ENCODE results near the gene RASA3. TPM values are rescaled to one million over a fixed set of nuclear protein-coding genes. Genes with fewer than 3 reads are reported as not detected.

RASA3 gene
- total RNA-seq, 4 donors from 2014 or later: 4.4 to 15.6 (median 8.5) TPM

GRCh38 chr13:114032126-114032799 is 100.2 kb downstream of the RASA3 start:
- in situ Hi-C loops (cut with MboI; ENCODE audit: low pct_ligation_motif_present in 1 of 4, low pct_unique_long_range_greater_than_20kb in 1 of 4, low sequenced_read_pairs in 3 of 4): no loop called here
- no peak for DNase-seq
- 83 to 85% methylated on average over 7 to 24 of the region's 26 CpGs for WGBS, 2 donors (ENCODE audit: low coverage in 1 of 2)
- Histone ChIP-seq H3K9me3 (no peaks in the 10 kb centered on the region), H3K4me3 (no peak overlapping the region), H3K4me1 (peaks cover 4 to 31% (median 13%) of the 10 kb centered on the region in 4 donors), H3K27ac (peak overlapping the region in 1 of 4 donors; percentile 16), H3K27me3 (no peaks in the 10 kb centered on the region), H3K36me3 (no peaks in the 10 kb centered on the region)
- TF ChIP-seq, protein P1, sequence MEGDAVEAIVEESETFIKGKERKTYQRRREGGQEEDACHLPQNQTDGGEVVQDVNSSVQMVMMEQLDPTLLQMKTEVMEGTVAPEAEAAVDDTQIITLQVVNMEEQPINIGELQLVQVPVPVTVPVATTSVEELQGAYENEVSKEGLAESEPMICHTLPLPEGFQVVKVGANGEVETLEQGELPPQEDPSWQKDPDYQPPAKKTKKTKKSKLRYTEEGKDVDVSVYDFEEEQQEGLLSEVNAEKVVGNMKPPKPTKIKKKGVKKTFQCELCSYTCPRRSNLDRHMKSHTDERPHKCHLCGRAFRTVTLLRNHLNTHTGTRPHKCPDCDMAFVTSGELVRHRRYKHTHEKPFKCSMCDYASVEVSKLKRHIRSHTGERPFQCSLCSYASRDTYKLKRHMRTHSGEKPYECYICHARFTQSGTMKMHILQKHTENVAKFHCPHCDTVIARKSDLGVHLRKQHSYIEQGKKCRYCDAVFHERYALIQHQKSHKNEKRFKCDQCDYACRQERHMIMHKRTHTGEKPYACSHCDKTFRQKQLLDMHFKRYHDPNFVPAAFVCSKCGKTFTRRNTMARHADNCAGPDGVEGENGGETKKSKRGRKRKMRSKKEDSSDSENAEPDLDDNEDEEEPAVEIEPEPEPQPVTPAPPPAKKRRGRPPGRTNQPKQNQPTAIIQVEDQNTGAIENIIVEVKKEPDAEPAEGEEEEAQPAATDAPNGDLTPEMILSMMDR (IDR thresholded peaks at IDR 0.05): no peak
- TF ChIP-seq POLR2A (IDR thresholded peaks at IDR 0.05) (no peak), POLR2AphosphoS5 (IDR thresholded peaks at IDR 0.05) (no peak), EP300 (IDR thresholded peaks at IDR 0.05; ENCODE audit: low read depth) (no peak)
- intact Hi-C loops (cut with DNase I; ENCODE audit: low total_unique reads): no loop called here

DNA sequence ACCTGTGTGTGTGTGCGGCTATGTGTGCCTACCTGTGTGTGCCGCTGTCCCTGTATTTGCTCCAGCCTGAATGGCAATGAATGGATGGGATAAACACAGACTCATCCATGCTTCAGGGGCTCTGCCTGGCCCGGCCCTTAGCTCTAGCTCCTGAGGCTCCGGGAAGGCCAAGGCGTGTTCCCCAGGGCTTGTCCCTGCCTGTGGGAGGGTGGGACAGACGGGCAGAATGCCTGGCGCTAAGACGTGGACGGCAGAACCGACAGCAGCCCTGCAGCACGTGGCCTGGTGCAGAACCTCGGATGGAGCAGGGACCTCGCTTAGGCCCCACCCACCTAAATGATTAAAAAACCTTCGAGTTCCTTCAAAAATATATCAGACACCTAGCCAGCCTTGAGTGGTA is 100.8 kb downstream of the RASA3 start:
- H3K9me3 ChIP-seq: no peaks in the 10 kb centered on the region
- in situ Hi-C loops (cut with MboI; ENCODE audit: low pct_ligation_motif_present in 1 of 4, low pct_unique_long_range_greater_than_20kb in 1 of 4, low sequenced_read_pairs in 3 of 4) (no loop called here), intact Hi-C loops (cut with DNase I; ENCODE audit: low total_unique reads) (no loop called here)
- TF ChIP-seq POLR2A (IDR thresholded peaks at IDR 0.05) (no peak), EP300 (IDR thresholded peaks at IDR 0.05; ENCODE audit: low read depth) (no peak), POLR2AphosphoS5 (IDR thresholded peaks at IDR 0.05) (no peak)
- TF ChIP-seq, protein P1 (IDR thresholded peaks at IDR 0.05): no peak
- no peak overlapping the region for H3K4me3 ChIP-seq
- peaks cover 8 to 38% (median 19%) of the 10 kb centered on the region in 4 donors for H3K4me1 ChIP-seq
- 71 to 84% methylated on average over 2 to 14 of the region's 14 CpGs for WGBS, 2 donors (ENCODE audit: low coverage in 1 of 2)
- no peaks in the 10 kb centered on the region for H3K36me3 ChIP-seq
- H3K27ac ChIP-seq: no peak overlapping the region
- no peak for DNase-seq
- no peaks in the 10 kb centered on the region for H3K27me3 ChIP-seq

DNA sequence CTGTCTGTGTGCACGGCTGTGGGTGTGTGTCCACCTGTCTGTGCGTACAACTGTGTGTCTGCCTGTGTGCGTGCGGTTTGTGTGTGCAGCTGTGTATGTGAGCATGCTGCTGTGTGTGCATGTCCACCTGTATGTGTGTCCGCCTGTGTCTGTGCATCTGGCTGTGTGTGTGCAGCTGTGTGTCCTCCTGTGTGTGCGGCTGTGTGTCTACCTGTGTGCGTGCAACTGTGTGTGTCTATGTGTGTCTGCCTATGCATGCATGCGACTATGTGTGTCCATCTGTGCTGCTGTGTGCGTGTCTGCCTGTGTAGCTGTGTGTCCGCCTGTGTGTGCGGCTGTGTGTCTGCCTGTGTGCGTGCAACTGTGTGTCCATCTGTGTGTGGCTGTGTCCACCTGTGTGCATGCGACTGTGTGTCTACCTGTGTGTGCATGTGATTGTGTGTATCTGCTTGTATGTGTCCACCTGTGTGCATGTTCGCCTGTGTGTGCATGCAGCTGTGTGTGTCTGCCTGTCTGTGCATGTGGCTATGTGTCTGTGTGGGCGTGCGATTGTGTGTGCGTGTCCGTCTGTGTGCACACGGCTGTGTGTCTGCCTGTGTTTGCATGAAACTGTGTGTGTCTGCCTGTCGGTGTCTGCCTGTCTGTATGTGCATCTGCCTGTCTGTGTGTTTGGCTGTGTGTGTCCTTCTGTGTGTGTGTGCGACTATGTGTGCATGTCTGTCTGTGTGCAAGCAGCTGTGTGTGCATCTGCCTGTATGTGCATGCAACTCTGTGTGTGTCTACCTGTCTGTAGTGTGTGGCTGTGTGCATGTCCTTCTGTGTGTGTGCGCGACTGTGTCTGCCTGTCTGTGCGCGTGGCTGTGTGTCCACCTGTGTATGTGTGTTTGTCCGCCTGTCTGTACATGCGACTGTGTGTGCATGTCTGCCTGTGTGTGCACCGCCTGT is 101.5 kb downstream of the RASA3 start:
- H3K27me3 ChIP-seq: no peaks in the 10 kb centered on the region
- H3K4me3 ChIP-seq: no peak overlapping the region
- TF ChIP-seq, protein P1 (IDR thresholded peaks at IDR 0.05): no peak
- no peak for TF ChIP-seq POLR2AphosphoS5 (IDR thresholded peaks at IDR 0.05)
- no peak for TF ChIP-seq POLR2A (IDR thresholded peaks at IDR 0.05)
- TF ChIP-seq EP300 (IDR thresholded peaks at IDR 0.05; ENCODE audit: low read depth): no peak
- intact Hi-C loops (cut with DNase I; ENCODE audit: low total_unique reads) (no loop called here), in situ Hi-C loops (cut with MboI; ENCODE audit: low pct_ligation_motif_present in 1 of 4, low pct_unique_long_range_greater_than_20kb in 1 of 4, low sequenced_read_pairs in 3 of 4) (no loop called here)
- H3K9me3 ChIP-seq: no peaks in the 10 kb centered on the region
- DNase-seq: no peak
- H3K36me3 ChIP-seq: no peaks in the 10 kb centered on the region
- no peak overlapping the region for H3K27ac ChIP-seq
- peaks cover 15 to 44% (median 25%) of the 10 kb centered on the region in 4 donors for H3K4me1 ChIP-seq
- 93 to 100% methylated on average over 3 to 25 of the region's 28 CpGs for WGBS, 2 donors (ENCODE audit: low coverage in 1 of 2)

Data from transverse colon (tissue), 4 donors.